HG03439 (cell line): ENCODE measurements around the gene ZNF77.
A peak's percentile ranks its signal among the peaks of the same experiment; 100 is the strongest.
"Not testable (repeated sequence)": the region's sequence is repeated elsewhere in the genome, so short reads cannot be mapped to it uniquely, and the experiment has no call there.

Source experiments
- ATAC-seq: cut with Tn5 transposase; IDR thresholded peaks from one replicate; pipeline ENCODE4 v1.9.1; 2021; ENCODE audit warnings: mild to moderate bottlenecking, moderate library complexity; ENCODE audit not compliant: unreplicated experiment

ZNF77 gene

DNA sequence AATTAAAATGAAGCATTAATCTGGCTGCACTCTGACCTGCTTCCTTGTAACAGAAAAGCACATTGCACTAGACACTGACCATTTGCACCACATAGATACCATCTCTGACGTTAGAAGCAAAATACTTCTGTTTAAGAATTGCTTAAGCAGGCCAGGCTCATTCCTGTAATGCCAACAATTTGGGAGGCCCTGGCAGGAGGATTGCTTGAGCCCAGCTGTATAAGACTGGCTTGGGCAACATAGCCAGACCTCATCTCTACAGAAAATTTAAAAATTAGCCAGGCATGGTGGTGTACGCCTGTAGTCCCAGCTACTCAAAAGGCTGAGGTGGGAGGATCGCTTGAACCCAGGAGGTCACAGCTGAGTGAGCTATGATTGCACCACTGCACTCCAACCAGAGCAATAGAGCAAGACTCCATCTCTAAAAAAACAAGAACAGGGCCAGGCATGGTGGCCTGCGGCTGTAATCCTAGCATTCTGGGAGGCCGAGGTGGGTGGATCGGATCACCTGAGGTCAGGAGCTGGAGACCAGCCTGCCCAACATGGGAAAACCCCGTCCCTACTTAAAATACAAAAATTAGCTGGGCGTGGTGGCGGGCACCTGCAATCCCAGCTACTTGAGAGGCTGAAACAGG, 25.5 kb upstream of the ZNF77 start:
- no peak for ATAC-seq

GRCh38 chr19:2969104-2969504, 24.3 kb upstream of the ZNF77 start:
- no peak for ATAC-seq

- ATAC-seq, result no peak
These were observed 23.2 kb upstream of the ZNF77 start for GRCh38 chr19:2967972-2968371.

DNA sequence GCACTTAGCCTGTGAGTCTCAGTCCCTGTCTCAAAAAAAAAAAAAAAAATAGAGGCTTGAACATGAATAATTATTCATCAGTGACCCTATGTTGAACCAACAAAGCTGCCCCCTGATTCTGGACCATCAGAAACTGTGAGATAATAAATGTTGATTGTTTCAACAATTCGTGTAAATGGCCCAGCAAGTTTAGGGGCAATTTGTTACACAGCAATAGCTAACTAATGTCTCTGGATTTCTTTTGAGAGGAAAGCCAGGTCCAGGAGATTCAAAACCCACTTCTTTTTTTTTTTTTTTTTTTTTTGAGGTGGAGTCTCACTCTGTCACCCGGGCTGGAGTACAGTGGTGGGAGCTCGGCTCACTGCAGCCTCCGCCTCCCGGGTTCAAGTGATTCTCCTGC, 20.1 kb upstream of the ZNF77 start:
- ATAC-seq, result no peak

DNA sequence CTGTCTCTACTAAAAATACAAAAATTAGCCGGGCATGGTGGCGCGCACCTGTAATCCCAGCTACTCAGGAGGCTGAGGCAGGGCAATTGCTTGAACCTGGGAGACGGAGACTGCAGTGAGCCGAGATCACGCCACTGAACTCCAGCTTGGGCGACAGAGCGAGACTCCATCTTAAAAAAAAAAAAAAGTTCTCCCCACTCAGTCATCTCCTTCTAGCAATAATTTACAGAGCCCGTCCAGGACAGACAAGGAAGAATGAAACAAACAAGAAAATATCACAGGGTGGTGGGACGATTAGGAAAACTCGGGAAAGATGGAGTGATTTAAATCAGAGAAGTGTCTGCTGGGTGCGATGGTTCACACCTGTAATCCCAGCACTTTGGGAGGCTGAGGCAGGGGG, 18.9 kb upstream of the ZNF77 start:
- not testable (repeated sequence) for ATAC-seq

- ATAC-seq, result no peak
These were observed 18.4 kb upstream of the ZNF77 start for GRCh38 chr19:2963122-2963521.

GRCh38 chr19:2962018-2962670, 17.4 kb upstream of the ZNF77 start:
- ATAC-seq, result no peak

- ATAC-seq, result no peak
These were observed 15.3 kb upstream of the ZNF77 start for GRCh38 chr19:2960120-2960519.

DNA sequence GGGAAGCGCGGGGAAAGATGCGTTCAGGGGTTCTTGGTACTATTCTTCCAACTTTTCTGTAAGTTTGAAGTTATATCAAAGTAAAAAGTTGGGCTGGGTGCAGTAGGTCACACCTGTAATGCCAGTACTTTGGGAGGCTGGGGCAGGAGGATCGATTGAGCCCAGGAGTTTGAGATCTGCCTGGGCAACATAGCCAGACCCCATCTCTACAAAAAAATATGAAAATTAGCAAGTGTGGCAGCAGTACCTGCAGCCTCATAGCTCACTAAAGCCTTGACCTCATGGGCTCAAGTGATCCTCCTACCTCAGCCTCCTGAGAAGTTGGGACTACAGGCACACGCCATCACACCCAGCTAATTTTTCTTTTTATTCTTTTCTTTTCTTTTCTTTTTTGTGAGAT, 12.4 kb upstream of the ZNF77 start:
- ATAC-seq, result no peak

DNA sequence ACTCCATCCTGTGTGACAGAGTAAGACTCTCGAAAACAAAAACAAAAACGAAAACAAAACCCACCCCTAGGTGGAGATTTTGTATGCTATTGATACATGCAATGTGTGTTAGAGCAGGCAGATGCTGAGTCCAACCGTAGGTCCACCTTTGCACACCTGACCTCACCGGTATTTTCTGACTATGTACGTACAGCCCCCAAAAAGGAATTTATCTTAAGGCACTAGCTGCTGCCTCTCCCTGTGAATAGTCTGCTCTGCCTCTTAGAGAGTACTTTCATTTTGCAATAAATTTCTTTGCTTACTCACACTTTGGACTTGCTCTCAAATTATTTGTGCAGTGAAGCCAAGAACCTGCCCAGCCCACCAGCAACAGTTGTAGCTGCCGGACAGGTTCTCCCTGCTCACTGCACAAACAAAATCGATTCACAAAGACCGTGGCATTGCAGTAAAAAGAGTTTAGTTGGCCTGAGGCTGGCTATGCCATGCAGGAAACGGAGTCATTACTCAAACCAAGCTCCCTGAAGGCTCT, 8.2 kb upstream of the ZNF77 start:
- no peak for ATAC-seq

- ATAC-seq, result peak; percentile 92
These were observed 5.7 kb upstream of the ZNF77 start for GRCh38 chr19:2950286-2951124.

- ATAC-seq, result no peak
These were observed 5.1 kb upstream of the ZNF77 start for GRCh38 chr19:2949939-2950285.

GRCh38 chr19:2945575-2946184, 909 bp upstream of the ZNF77 start:
- ATAC-seq, result no peak

GRCh38 chr19:2944403-2944774, 382 bp downstream of the ZNF77 start:
- ATAC-seq, result peak; percentile 16

DNA sequence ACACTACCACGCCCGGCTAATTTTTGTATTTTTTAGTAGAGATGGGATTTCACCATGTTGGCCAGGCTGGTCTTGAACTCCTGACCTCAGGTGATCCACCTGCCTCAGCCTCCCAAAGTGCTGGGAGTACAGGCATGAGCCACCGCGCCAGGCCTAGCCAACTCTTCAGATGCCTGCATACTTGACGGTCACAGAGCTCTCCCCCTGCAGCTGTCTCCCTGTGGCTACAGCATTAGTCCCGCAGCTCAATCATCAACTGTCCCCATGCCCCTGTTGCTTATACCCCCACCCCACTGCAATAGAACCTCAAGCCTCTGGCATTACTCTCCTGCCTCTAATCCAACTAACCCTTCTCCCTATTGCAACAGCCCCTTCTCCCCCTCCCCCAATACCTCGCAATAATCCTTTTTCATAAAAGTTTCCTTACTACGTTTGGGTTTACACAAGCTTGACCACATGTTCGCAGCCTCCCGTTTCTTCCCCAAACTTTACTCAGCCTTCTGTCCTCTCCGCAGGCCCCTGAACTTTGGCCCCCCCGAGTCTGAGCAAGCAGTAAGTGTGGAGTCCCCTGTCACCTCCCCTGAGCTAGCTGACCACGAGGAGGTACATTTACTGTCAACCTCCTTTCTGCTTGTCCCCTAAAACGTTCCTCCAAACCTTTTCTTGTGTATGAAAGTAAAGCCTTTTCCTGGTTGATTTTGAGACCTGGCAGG, 1.7 kb downstream of the ZNF77 start:
- no peak for ATAC-seq

DNA sequence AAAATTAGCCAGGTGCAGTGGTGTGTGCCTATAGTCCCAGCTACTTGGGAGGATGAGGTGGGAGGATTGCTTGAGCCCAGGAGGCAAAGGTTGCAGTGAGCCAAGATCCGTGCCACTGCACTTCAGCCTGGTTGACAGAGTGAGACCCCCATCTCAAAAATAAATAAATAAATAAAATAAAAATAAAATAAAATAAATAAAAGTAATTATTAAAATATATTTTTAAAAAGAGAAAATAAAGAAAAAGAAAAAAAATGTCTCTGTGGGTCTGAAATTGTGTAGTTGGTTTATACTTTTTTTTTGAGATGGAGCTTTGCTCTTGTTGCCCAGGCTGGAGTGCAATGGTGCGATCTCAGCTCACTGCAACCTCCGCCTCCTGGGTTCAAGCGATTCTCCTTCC, 8.9 kb downstream of the ZNF77 start:
- not testable (repeated sequence) for ATAC-seq

DNA sequence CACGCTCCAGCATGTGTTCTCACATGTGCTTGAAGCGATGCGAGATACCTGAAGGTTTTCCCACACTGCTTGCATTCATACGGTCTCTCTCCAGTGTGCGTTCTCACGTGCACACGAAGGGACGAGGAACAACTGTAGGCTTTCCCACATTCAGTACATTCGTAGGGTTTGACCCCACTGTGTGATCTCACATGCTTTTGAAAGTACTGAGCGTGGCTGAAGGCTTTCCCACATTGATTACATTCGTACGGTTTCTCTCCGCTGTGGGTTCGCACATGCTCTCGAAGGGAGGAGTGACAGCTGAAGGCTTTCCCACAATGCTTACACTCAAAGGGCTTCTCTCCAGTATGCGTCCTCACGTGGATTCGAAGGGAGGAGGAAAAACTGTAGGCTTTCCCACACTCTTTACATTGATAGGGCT, 11.3 kb downstream of the ZNF77 start:
- ATAC-seq, result no peak

DNA sequence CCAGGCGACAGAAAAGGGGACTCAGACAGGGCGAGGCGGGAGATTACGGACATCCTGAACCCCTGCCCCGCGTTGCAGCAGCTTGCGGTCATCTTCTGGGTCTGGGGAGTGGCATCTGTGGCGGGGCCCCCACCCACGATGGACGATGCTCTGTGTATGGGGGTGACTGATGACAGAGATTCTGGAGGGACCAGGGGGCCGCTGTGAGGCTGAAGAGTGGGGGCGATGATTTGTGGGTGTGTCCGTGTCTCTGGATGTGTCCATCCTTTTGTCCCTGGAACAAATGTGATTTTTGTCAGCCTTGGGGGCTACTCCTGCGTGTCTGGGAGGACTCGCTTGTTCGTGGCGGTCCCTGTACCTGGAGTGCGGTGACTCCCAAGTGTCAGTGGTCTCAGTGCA, 17.7 kb downstream of the ZNF77 start:
- no peak for ATAC-seq

DNA sequence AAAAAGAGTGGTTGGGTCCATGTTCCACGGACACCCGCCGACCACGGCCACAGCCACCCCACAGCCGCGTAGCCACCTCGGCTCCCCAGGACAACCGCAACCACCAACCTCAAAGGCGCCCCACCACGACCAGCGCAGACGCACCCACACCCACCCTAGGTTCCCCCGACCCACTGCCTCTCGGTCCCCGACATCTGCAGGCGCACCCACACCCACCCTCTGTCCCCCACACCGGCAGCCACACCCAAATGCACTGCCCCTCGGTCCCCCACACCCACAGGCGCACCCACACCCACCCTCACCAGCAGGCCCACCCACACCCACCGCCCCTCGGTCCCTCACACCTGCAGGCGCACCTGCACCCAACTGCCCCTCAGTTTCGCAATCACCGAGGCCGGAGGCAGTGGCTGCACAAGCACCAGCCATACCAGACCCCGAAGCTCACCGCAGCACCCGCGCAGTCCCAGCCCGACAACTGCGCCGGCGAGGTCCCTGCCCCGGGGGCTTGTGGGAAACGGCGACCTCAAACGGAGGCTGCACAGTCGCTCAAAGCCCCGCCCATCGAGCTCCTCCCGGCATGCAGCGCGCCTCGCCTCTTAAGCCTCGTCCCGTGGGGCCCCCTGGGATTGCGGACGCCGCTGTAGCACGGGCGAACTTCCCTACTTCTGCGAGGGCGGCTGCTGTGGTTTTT, 18.3 kb downstream of the ZNF77 start:
- ATAC-seq, result no peak

GRCh38 chr19:2923510-2923909, 21.3 kb downstream of the ZNF77 start:
- no peak for ATAC-seq
